NT2/D1 (cell line): ENCODE data around the gene EPHA6.

Source experiments
- YY1 ChIP-seq: IDR thresholded peaks from 2 replicates; pipeline ENCODE4 v1.6.1; 2011; ENCODE audit not compliant: insufficient read length, insufficient read depth
- ZNF274 ChIP-seq: IDR thresholded peaks from 2 replicates; pipeline ENCODE4 v1.6.1; 2011; ENCODE audit warnings: mild to moderate bottlenecking, low read depth, low read length

DNA sequence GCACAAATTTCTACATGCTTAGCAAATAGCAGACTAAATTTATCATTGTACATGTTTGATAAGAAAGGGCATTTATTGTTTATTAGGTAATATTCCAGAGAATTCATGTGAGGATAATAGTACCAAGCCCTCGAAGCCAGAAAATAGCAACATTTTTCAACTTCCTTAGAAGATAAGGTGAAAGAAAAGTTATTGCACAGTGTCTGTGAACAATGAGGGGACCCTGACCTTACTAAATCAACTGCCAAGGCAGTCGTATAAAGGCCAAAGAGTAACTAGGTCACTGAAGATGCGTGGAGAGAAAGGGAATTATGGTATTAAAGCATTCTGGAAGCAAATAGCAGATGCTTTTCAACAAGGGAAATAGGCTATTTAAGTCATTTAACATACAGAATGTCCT is 929.9 kb downstream of the EPHA6 start:
- TF ChIP-seq ZNF274 = no peak
- no peak for TF ChIP-seq YY1
